ENCODE data around the gene BIRC2. TPM values are rescaled to one million over a fixed set of nuclear protein-coding genes. Genes with fewer than 3 reads are reported as not detected.

The BIRC2 gene
- polyA plus RNA-seq, 2 of the 4 experiments (the other 2 are of a cell fraction) = 24.2 to 60.4 TPM

- ChIA-PET POLR2A (no interaction called here), CTCF (interaction anchor here (1.5 kb wide), 1 partner anchor 252 kb away, joined by 3 read pairs; no protein-coding TSS in a partner anchor)
- peaks cover 32% of the 10 kb centered on the region; the same call in 2 of the 3 replicates for H3K4me1 ChIP-seq
- 92% methylated on average over 2 of the region's 2 CpGs for WGBS (ENCODE audit: missing lambda C conversion rate)
- no peak overlapping the region for H3K4me2 ChIP-seq
- peaks cover 15% of the 10 kb centered on the region; the same call in 1 of the 3 replicates for H3K9me3 ChIP-seq
- no peak for FAIRE-seq
- no peak overlapping the region for H3K27ac ChIP-seq
- ATAC-seq = no peak
- no peak for DNase-seq (ENCODE audit: low read depth in 1 of 2, low spot score in 1 of 2)
- TF ChIP-seq CEBPB (IDR thresholded peaks at IDR 0.05) (no peak), HMGXB4 (CRISPR knock-in tag; IDR thresholded peaks at IDR 0.05; ENCODE audit: borderline replicate concordance) (no peak), SMC3 (IDR thresholded peaks at IDR 0.05) (no peak), ATOH8 (CRISPR knock-in tag; IDR thresholded peaks at IDR 0.05; ENCODE audit: low read depth) (no peak), CBX2 (IDR thresholded peaks at IDR 0.05; ENCODE audit: borderline replicate concordance, low read depth) (no peak), KDM5A (IDR thresholded peaks at IDR 0.05) (no peak), TP53 (CRISPR knock-in tag; IDR thresholded peaks at IDR 0.05) (no peak), CBX8 (IDR thresholded peaks at IDR 0.05) (no peak), RNF2 (IDR thresholded peaks at IDR 0.05; ENCODE audit: borderline replicate concordance, low read depth) (no peak), RCOR1 (IDR thresholded peaks at IDR 0.05; ENCODE audit: low read depth, low read length) (no peak), RFX5 (IDR thresholded peaks at IDR 0.05) (no peak), JUNB (IDR thresholded peaks at IDR 0.05) (no peak)
- no peak overlapping the region for H3K4me3 ChIP-seq
Measured at GRCh38 chr11:102414559-102414958, 67.5 kb downstream of the BIRC2 start.

GRCh38 chr11:102415304-102415916, 68.4 kb downstream of the BIRC2 start:
- Histone ChIP-seq H3K9me3 (peaks cover 15% of the 10 kb centered on the region; the same call in 1 of the 3 replicates), H3K27ac (no peak overlapping the region), H3K4me3 (no peak overlapping the region), H3K4me2 (no peak overlapping the region), H3K4me1 (peaks cover 33% of the 10 kb centered on the region)
- no peak for FAIRE-seq
- no peak for TF ChIP-seq RAD21 (conservative IDR thresholded peaks at IDR 0.05 in 1 of 2, IDR thresholded peaks at IDR 0.05 in 1 of 2)
- DNase-seq (ENCODE audit: low read depth in 1 of 2, low spot score in 1 of 2) = no peak
- no peak for ATAC-seq
- WGBS (ENCODE audit: missing lambda C conversion rate) = 71% methylated on average over 1 of the region's 1 CpG
- POLR2A ChIA-PET = no interaction called here
- CTCF ChIA-PET = interaction anchor here (1.0 kb wide), 1 partner anchor 12 kb away, joined by 3 read pairs; no protein-coding TSS in a partner anchor

- H3K4me3 ChIP-seq = no peak overlapping the region
- no peak for ATAC-seq
- no peak for FAIRE-seq
- H3K4me1 ChIP-seq = peaks cover 30% of the 10 kb centered on the region
- DNase-seq (ENCODE audit: low read depth in 1 of 2, low spot score in 1 of 2) = no peak
- peaks cover 15% of the 10 kb centered on the region; the same call in 1 of the 3 replicates for H3K9me3 ChIP-seq
- H3K27ac ChIP-seq = no peak overlapping the region
- TF ChIP-seq NPAS2 (CRISPR knock-in tag; IDR thresholded peaks at IDR 0.05; ENCODE audit: borderline replicate concordance) = no peak
- no peak for TF ChIP-seq CHD4 (IDR thresholded peaks at IDR 0.05; ENCODE audit: borderline replicate concordance)
- TF ChIP-seq MAX (IDR thresholded peaks at IDR 0.05) = no peak
- TF ChIP-seq ZSCAN20 (CRISPR knock-in tag; IDR thresholded peaks at IDR 0.05) = no peak
- TF ChIP-seq RNF2 (IDR thresholded peaks at IDR 0.05; ENCODE audit: borderline replicate concordance, low read depth) = no peak
- TF ChIP-seq RAD21 (conservative IDR thresholded peaks at IDR 0.05 in 1 of 2, IDR thresholded peaks at IDR 0.05 in 1 of 2) = no peak
- TF ChIP-seq BCL3 (IDR thresholded peaks at IDR 0.05) = no peak
- CTCF ChIA-PET = interaction anchor here (1.8 kb wide), 1 partner anchor 196 kb away, joined by 3 read pairs; no protein-coding TSS in a partner anchor
- POLR2A ChIA-PET = no interaction called here
- H3K4me2 ChIP-seq = no peak overlapping the region
- 92% methylated on average over 2 of the region's 2 CpGs for WGBS (ENCODE audit: missing lambda C conversion rate)
Measured at GRCh38 chr11:102416976-102417375, 70.0 kb downstream of the BIRC2 start.

Measured in A549 (cell line).